ENCODE measurements around the gene ZYX.

GRCh38 chr7:143354376-143354775, 26.8 kb upstream of the ZYX start:
- no peak for TF ChIP-seq CTCF (IDR thresholded peaks at IDR 0.05; ENCODE audit: insufficient read depth, low read depth, low read length)
- TF ChIP-seq EZH2 (IDR thresholded peaks at IDR 0.05; ENCODE audit: insufficient read depth, low read length), result no peak

Measured in astrocyte (in vitro differentiated cells and primary cell).